ENCODE results near the gene CSF3.

- TF ChIP-seq, protein P1, sequence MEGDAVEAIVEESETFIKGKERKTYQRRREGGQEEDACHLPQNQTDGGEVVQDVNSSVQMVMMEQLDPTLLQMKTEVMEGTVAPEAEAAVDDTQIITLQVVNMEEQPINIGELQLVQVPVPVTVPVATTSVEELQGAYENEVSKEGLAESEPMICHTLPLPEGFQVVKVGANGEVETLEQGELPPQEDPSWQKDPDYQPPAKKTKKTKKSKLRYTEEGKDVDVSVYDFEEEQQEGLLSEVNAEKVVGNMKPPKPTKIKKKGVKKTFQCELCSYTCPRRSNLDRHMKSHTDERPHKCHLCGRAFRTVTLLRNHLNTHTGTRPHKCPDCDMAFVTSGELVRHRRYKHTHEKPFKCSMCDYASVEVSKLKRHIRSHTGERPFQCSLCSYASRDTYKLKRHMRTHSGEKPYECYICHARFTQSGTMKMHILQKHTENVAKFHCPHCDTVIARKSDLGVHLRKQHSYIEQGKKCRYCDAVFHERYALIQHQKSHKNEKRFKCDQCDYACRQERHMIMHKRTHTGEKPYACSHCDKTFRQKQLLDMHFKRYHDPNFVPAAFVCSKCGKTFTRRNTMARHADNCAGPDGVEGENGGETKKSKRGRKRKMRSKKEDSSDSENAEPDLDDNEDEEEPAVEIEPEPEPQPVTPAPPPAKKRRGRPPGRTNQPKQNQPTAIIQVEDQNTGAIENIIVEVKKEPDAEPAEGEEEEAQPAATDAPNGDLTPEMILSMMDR (conservative IDR thresholded peaks at IDR 0.05; ENCODE audit: low read depth, low read length), result no peak
- no peak for TF ChIP-seq EZH2phosphoT487 (IDR thresholded peaks at IDR 0.05; ENCODE audit: borderline replicate concordance, low read length)
- no peak for TF ChIP-seq EZH2 (IDR thresholded peaks at IDR 0.05; ENCODE audit: low read length, unreplicated experiment)
Measured at GRCh38 chr17:40018211-40019121, 3.2 kb downstream of the CSF3 start.

All from PC-3 (cell line).